Muscle layer of duodenum (tissue), 2 donors: ENCODE results near the gene POTEB.
"Not testable (repeated sequence)": the region's sequence is repeated elsewhere in the genome, so short reads cannot be mapped to it uniquely, and the experiment has no call there.

Experiments
- H3K27ac ChIP-seq: one replicate; pipeline ENCODE4 v1.7.0; 2013; ENCODE audit warnings: mild to moderate bottlenecking, low read length
- H3K27me3 ChIP-seq: one replicate; pipeline ENCODE4 v1.7.0; 2013; ENCODE audit warnings: low read depth, mild to moderate bottlenecking, control low read depth, low read length
- H3K36me3 ChIP-seq, 2 donors: one replicate each; pipeline ENCODE4 v1.7.0; 2013; ENCODE audit warnings: low read length in 2 of 2, control low read depth in 1 of 2, mild to moderate bottlenecking in 1 of 2; ENCODE audit not compliant: insufficient read depth in 2 of 2, control insufficient read depth in 1 of 2
- H3K4me1 ChIP-seq, 2 donors: one replicate each; pipeline ENCODE4 v1.7.0; 2013; ENCODE audit warnings: low read length in 2 of 2, mild to moderate bottlenecking in 2 of 2, control low read depth in 1 of 2, moderate library complexity in 1 of 2; ENCODE audit not compliant: insufficient read depth in 2 of 2, control insufficient read depth in 1 of 2
- H3K4me3 ChIP-seq, 2 donors: one replicate each; pipeline ENCODE4 v1.7.0; 2013; ENCODE audit warnings: low read length in 2 of 2, low read depth in 1 of 2, mild to moderate bottlenecking in 1 of 2
- H3K9me3 ChIP-seq, 2 donors: one replicate each; pipeline ENCODE4 v1.7.0; 2013; ENCODE audit warnings: low read length in 2 of 2, control low read depth in 1 of 2, mild to moderate bottlenecking in 1 of 2; ENCODE audit not compliant: control insufficient read depth in 1 of 2
- donor health status: healthy.

Gene POTEB

GRCh38 chr15:21877635-21878034 lies at the start of gene POTEB:
POTEB (minus strand) TSS chr15:21877735; CDS start chr15:21877246, 489 bp downstream.
- H3K36me3 ChIP-seq, H3K4me3 ChIP-seq, H3K4me1 ChIP-seq, H3K27me3 ChIP-seq, H3K9me3 ChIP-seq, H3K27ac ChIP-seq: not testable (repeated sequence)

DNA sequence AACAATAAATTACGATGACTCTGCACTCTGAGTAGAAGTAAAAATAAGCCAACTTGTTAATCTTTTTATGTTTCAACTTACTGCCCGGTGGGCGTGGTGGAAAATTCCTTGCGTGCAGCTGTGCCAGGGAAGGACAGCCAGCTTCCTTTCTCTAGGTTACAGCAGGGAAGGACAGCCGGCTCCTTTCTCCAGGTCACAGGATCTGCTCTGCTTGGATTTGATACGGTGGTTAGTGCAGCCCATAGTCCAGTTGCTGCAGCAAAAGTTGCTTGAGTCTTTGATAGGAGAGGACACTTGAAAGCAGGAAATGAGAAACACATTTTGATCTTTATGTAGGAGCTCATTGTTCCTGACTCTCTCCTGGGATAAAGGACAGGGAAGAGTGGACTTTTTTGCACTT lies 13.4 kb upstream of the POTEB start:
- H3K27me3 ChIP-seq, H3K27ac ChIP-seq, H3K36me3 ChIP-seq: not testable (repeated sequence)

GRCh38 chr15:21889542-21889941 lies 12.0 kb upstream of the POTEB start:
- H3K4me1 ChIP-seq, H3K36me3 ChIP-seq, H3K9me3 ChIP-seq, H3K4me3 ChIP-seq, H3K27me3 ChIP-seq, H3K27ac ChIP-seq: not testable (repeated sequence)

More for the DNA sequence above, 13.4 kb upstream of the POTEB start:
- H3K9me3 ChIP-seq, H3K4me1 ChIP-seq, H3K4me3 ChIP-seq: not testable (repeated sequence)

DNA sequence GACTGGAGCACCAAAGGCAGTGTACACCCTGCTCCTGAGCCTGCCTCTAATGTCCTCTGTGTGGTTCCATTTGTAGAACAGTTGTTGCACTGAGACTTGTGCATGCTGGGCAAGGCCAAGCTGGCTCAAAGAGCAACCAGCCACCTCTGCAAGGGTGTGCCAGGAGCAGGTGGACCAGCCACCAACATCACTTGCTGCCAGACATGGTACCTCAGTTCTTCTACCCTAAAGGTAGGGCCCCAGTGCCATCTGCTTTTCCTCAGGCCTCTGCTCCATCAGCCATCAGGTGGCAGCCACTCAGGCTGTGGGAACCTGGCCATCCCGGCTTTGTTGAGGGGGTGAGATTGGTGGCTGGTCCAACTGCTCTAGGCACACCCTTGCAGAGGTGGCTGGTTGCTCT lies 38.7 kb downstream of the POTEB start:
- not testable (repeated sequence) for H3K4me3 ChIP-seq, H3K9me3 ChIP-seq, H3K27ac ChIP-seq, H3K27me3 ChIP-seq, H3K4me1 ChIP-seq, H3K36me3 ChIP-seq
